Stimulated activated CD8-positive, alpha-beta memory T cell treated with anti-CD3 and anti-CD28 coated beads, Interleukin-4, amount 100 ng/mL, for 24 hours (primary cell): Measurements from ENCODE around the gene NPIPB13.
"Not testable (repeated sequence)": the region's sequence is repeated elsewhere in the genome, so short reads cannot be mapped to it uniquely, and the experiment has no call there.

Experiments
- DNase-seq: peaks from one replicate; pipeline ENCODE4 v3.0.0-alpha.2; 2020; ENCODE audit warnings: low read depth

The NPIPB13 gene

GRCh38 chr16:30248379-30248778 is at the start of gene NPIPB13:
NPIPB13 (minus strand) TSS chr16:30248479; CDS start chr16:30245573, 2,906 bp downstream.
- DNase-seq: not testable (repeated sequence)

GRCh38 chr16:30282357-30282756 is 34.1 kb upstream of the NPIPB13 start:
- not testable (repeated sequence) for DNase-seq

DNA sequence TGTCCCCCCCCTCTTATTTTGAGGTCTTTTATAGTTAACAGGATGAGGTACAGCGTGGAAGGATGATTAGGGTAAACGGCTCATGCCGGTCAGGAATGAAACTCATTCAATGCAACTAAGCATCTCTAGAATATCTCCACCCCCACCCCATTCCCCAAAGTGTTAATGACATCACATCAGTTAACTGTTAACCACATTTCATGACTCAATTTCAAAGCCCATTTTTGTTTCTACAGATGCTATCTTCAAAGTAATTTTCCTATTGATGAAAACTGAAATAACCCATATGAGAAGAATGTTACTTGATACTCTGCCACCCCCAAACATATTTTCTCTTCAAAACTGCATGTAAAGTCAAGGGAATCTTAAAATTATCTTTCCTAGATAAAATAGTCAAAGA is 30.2 kb upstream of the NPIPB13 start:
- DNase-seq: not testable (repeated sequence)

DNA sequence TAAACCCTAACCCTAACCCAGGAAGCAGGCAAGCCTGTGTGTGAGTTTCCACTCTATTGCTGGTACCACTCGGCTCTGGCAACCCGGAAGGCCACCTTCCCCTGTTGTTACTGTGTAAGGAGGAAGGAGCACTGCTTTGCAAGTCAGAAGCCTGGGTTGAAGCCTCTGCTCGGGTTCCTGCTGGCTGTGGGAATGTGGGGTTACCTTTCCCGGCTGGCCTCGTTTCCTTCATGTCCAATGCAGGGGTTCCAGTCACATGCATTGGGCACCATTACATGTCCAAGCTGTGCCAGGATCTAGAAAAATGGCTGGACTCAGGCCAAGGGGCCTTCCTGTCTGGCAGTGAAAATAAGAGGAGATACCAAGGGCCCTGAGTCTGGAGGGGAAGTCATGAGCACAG is 31.2 kb downstream of the NPIPB13 start:
- not testable (repeated sequence) for DNase-seq

DNA sequence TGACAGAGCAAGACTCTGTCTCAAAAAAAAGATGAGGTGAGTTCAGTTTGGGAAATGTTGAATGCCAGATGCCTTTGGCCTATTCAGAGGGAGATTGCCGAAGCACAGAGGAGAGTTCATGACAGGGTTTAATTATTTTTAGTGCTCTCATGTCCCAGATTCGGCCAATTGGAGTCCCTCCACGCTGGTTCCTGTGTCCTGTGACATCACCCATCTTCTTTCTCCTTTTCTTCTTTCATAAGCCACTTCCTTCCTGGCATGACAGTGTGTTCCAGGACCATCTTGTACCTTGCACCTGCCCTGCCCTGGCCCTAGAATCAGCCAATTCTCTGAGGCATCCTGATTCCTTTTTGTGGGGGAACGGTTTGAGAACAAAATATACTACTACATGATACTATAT is 36.9 kb downstream of the NPIPB13 start:
- not testable (repeated sequence) for DNase-seq

- DNase-seq: not testable (repeated sequence)
Measured at GRCh38 chr16:30209032-30209431, 39.2 kb downstream of the NPIPB13 start.

DNA sequence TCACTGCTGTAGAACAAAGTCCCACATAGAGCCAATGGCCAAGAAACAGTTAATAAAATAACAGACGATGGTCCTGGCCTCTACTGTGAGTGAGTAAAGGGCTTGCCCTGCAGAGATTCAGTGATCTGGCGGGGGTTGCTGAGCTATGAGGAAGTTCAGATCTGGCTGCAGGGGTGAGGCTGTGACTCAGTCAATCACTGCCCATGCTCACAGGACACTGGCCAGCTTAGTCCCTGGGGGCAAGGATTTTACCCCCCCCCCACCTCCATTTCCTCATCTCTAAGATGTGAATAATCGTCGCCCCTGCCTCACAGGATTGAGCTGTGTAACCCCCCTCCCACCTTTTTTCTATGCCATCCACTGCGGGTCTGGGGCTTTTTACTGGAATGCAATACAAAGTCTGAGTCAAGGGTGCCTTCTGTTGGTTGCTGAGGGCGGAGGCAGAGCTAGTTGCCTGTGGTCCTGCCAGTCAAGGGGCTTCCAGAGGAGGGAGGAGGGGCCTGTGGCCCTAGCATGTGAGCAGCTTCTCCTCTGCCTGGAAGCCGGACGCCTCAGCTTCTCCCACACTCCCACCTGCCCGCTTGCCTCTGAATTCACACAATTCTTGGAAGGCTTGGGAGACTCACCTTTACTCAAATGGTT is 41.1 kb downstream of the NPIPB13 start:
- DNase-seq: not testable (repeated sequence)

DNA sequence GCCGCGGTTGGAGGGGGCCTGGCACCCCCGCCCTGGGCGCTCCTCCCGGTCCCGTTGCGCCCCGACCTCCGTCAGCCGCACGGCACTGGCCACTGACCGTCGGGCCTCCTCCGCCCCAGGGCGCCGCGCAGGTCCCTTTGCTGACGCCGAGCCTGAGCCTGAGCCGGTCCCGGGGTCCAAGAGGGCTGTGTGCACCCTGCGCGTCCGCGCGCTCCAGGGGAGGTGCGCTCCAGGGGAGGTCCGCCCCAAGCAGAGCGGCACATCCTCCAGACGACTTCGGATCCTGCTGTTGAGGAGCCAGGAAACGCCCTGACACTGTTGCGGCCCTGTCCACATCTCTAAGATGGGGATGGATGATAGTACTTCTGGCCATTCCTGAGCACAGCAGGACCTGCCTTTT is 42.0 kb downstream of the NPIPB13 start:
- DNase-seq: not testable (repeated sequence)

DNA sequence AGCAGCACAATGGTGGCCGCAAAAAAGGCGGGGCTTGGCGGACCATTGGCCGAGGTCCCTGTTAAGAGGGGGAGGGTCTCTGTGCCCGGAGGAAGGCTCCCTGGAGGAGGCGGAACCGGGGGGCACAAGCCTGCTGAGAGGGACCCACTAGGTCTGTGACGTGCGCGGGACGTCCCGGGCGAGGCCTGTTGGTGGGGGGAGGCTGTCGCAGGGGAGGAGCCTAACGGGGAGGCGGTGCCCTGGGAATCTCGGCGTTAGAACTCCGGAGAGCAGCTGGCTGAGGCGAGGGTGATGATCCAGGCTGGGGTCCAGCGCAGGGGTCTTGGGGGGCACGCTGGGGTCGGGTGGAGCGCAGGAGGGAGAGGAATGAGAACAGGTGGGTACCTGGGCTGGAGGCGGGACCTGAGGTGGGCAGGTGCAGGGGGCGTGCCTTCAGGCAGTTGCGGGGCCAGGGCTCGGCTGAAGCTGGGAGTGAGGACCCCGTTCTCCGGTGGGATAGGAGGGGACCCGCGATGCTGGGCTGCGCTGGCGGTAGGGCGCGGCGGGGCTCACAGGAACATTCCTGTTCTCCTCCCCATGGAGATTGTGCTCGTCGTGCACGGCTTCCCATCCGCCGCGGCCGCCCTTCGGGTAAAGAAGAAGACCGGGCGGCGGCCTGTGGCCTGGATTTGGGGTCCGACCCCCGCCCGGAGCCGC is 42.6 kb downstream of the NPIPB13 start:
- DNase-seq: not testable (repeated sequence)

DNA sequence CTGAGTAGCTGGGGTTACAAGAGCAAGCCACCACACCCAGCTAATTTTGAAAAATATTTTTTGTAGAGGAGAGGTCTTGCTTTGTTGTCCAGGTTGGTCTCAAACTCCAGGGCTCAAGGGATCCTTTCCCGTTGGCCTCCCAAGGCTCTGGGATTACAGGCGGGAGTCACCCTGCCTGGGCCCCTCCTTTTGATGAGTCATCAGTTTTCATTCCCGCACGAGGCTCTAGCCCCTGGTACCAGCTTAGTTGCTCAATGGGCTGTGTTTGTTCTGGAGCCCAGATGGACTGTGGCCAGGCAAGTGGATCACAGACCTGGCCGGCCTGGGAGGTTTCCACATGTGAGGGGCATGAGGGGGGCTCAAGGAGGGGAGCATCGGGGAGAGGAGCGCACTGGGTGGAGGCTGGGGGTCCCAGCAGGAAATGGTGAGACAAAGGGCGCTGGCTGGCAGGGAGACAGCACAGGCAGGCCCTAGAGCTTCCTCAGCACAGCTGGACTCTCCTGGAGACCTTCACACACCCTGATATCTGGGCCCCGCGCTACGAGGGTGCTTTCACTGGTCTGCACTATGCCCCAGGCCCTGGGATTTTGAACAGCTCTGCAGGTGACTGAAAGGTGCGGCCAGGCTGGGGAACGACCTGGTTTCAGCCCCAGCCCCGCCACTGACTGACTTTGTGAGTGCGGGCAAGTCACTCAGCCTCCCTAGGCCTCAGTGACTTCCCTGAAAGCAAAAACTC is 48.5 kb downstream of the NPIPB13 start:
- DNase-seq: not testable (repeated sequence)

GRCh38 chr16:30199049-30199448 is 49.2 kb downstream of the NPIPB13 start, which contains the start of gene SULT1A3:
SULT1A3 (plus strand) TSS chr16:30199255; CDS start chr16:30200729, 1,474 bp downstream.
- DNase-seq: not testable (repeated sequence)
